Effector memory CD8-positive, alpha-beta T cell (primary cell): ENCODE results near the gene DNAJC7.

ENCODE experiments used
- ATAC-seq: fragments of 150-1000 bp; cut with Tn5 transposase; replicated peaks from 2 replicates; pipeline ENCODE4 v1.10.0; 2021; ENCODE audit warnings: mild to moderate bottlenecking, moderate library complexity
- DNase-seq, 3 experiments: peaks; one replicate each; pipeline ENCODE4 v3.0.0; 2021
- H3K27ac Mint-ChIP-seq, 2 donors: one replicate each; pipeline ENCODE4 v1.8.0; 2022; ENCODE audit warnings: mild to moderate bottlenecking in 2 of 2, mixed read lengths in 2 of 2, moderate library complexity in 2 of 2
- H3K27me3 Mint-ChIP-seq, 2 donors: one replicate each; pipeline ENCODE4 v1.8.0; 2022; ENCODE audit warnings: mixed read lengths in 2 of 2
- H3K36me3 Mint-ChIP-seq: one replicate; pipeline ENCODE4 v1.8.0; 2022; ENCODE audit warnings: mild to moderate bottlenecking, moderate library complexity, mixed read lengths; ENCODE audit not compliant: insufficient read depth
- H3K4me1 Mint-ChIP-seq, 2 donors: one replicate each; pipeline ENCODE4 v1.8.0; 2022; ENCODE audit warnings: low read depth in 2 of 2, mixed read lengths in 2 of 2
- H3K4me3 Mint-ChIP-seq, 2 donors: one replicate each; pipeline ENCODE4 v1.8.0; 2022; ENCODE audit warnings: mild to moderate bottlenecking in 2 of 2, mixed read lengths in 2 of 2, moderate library complexity in 2 of 2
- H3K9me3 Mint-ChIP-seq, 2 donors: one replicate each; pipeline ENCODE4 v1.8.0; 2022; ENCODE audit warnings: mixed read lengths in 2 of 2

The DNAJC7 gene

GRCh38 chr17:41974031-41974430 is 43.2 kb downstream of the DNAJC7 start:
- Mint-ChIP-seq H3K27me3 (no peaks in the 10 kb centered on the region), H3K9me3 (no peaks in the 10 kb centered on the region), H3K4me1 (peaks cover 4 to 11% of the 10 kb centered on the region in 2 donors), H3K27ac (no peak overlapping the region), H3K4me3 (no peak overlapping the region), H3K36me3 (peaks cover 72% of the 10 kb centered on the region)
- ATAC-seq = no peak
- no peak for DNase-seq

- Mint-ChIP-seq H3K36me3 (peaks cover 69% of the 10 kb centered on the region), H3K27ac (peak overlapping the region in 1 of 2 donors; percentile 76), H3K4me3 (no peak overlapping the region)
These were observed 43.8 kb downstream of the DNAJC7 start for GRCh38 chr17:41973408-41973811.

GRCh38 chr17:41972571-41973407 is 44.5 kb downstream of the DNAJC7 start:
- Mint-ChIP-seq H3K27ac (peak overlapping the region; percentile 76 to 82), H3K4me1 (peaks cover 8 to 17% of the 10 kb centered on the region in 2 donors), H3K36me3 (peaks cover 69% of the 10 kb centered on the region), H3K4me3 (no peak overlapping the region), H3K27me3 (no peaks in the 10 kb centered on the region), H3K9me3 (no peaks in the 10 kb centered on the region)
- DNase-seq (no peak), ATAC-seq (peak; percentile 29)

More at GRCh38 chr17:41973408-41973811, 43.8 kb downstream of the DNAJC7 start:
- H3K27me3 Mint-ChIP-seq = no peaks in the 10 kb centered on the region
- peaks cover 4 to 11% of the 10 kb centered on the region in 2 donors for H3K4me1 Mint-ChIP-seq
- no peaks in the 10 kb centered on the region for H3K9me3 Mint-ChIP-seq
- DNase-seq = no peak
- ATAC-seq = peak; percentile 27

- no peaks in the 10 kb centered on the region for H3K9me3 Mint-ChIP-seq
- DNase-seq (no peak), ATAC-seq (no peak)
- peak overlapping the region; percentile 76 to 82 for H3K27ac Mint-ChIP-seq
- H3K4me3 Mint-ChIP-seq = no peak overlapping the region
- H3K36me3 Mint-ChIP-seq = peaks cover 63% of the 10 kb centered on the region
- H3K27me3 Mint-ChIP-seq = no peaks in the 10 kb centered on the region
- H3K4me1 Mint-ChIP-seq = peaks cover 11 to 19% of the 10 kb centered on the region in 2 donors
These were observed 45.3 kb downstream of the DNAJC7 start for GRCh38 chr17:41971721-41972523.

GRCh38 chr17:41970901-41971331 is 46.3 kb downstream of the DNAJC7 start:
- Mint-ChIP-seq H3K27ac (peak overlapping the region in 1 of 2 donors; percentile 12), H3K27me3 (no peaks in the 10 kb centered on the region), H3K4me1 (peaks cover 11 to 19% of the 10 kb centered on the region in 2 donors), H3K36me3 (peaks cover 60% of the 10 kb centered on the region), H3K9me3 (no peaks in the 10 kb centered on the region), H3K4me3 (no peak overlapping the region)
- no peak for ATAC-seq
- no peak for DNase-seq

- H3K4me1 Mint-ChIP-seq = peaks cover 22 to 29% of the 10 kb centered on the region in 2 donors
- peaks cover 48% of the 10 kb centered on the region for H3K36me3 Mint-ChIP-seq
- DNase-seq (no peak), ATAC-seq (no peak)
- no peaks in the 10 kb centered on the region for H3K9me3 Mint-ChIP-seq
- H3K27me3 Mint-ChIP-seq = no peaks in the 10 kb centered on the region
- H3K4me3 Mint-ChIP-seq = peak overlapping the region in 1 of 2 donors; percentile 24
- no peak overlapping the region for H3K27ac Mint-ChIP-seq
These were observed 48.6 kb downstream of the DNAJC7 start for GRCh38 chr17:41968676-41969075.

- DNase-seq (no peak), ATAC-seq (no peak)
- Mint-ChIP-seq H3K9me3 (no peaks in the 10 kb centered on the region), H3K27me3 (no peaks in the 10 kb centered on the region), H3K4me3 (peak overlapping the region; percentile 85 to 86), H3K4me1 (peaks cover 22 to 29% of the 10 kb centered on the region in 2 donors), H3K36me3 (peaks cover 42% of the 10 kb centered on the region), H3K27ac (no peak overlapping the region)
These were observed 49.2 kb downstream of the DNAJC7 start for GRCh38 chr17:41967921-41968578.

DNA sequence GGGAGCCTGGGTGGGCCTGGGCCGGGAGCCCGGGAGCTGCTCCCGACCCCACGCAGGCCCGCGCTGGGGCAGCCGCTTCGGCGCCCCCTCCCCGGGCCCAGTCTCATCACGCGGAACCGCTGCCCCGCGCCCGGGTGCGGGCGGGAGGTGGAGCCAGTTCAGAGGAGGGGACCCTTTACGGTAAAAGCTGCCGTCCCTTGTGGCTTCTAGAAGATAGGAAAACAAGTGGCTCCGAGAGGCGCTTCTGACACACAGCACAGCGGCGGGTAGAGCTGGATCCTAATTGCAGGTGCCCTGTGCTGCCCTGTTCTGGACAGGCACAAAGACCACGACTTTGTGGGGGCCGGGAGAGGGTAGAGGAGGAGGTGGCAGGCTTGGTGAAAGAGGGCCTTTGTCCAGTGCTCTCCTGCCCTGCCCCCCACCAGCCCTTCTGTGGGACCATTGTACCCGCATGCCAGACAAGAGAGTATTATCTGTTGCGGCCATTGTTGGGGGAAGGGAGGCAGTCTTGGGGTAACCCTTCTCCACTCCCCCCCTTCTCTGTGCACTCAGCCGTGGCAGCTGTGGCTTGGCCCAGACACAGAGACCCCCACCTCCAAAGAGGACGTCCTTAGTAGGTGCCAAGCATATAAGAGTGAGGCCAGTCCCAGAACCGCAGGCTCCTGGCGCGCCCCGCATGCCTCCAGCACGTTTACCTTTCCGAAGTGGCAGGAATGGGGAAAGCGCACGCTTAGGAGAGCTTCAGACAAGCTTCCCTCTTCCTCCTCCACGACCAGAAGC is 49.9 kb downstream of the DNAJC7 start:
- Mint-ChIP-seq H3K4me1 (peaks cover 22 to 25% of the 10 kb centered on the region in 2 donors), H3K27ac (peak overlapping the region; percentile 29 to 58), H3K9me3 (no peaks in the 10 kb centered on the region), H3K4me3 (peak overlapping the region; percentile 85 to 86), H3K27me3 (no peaks in the 10 kb centered on the region), H3K36me3 (peaks cover 39% of the 10 kb centered on the region)
- ATAC-seq = peak; percentile 9
- DNase-seq = peak in 2 of 3 experiments; percentile 17 to 27

- Mint-ChIP-seq H3K4me3 (peak within 1 kb of the TSS; percentile 85 to 86), H3K4me1 (peaks cover 22 to 23% of the 10 kb centered on the region in 2 donors), H3K27me3 (no peaks in the 10 kb centered on the region), H3K27ac (peak within 1 kb of the TSS; percentile 73 to 88), H3K36me3 (peaks cover 35% of the 10 kb centered on the region), H3K9me3 (no peaks in the 10 kb centered on the region)
- DNase-seq = peak; percentile 84 to 87 (median 86)
- ATAC-seq = peak; percentile 84
These were observed 50.6 kb downstream of the DNAJC7 start, which contains the start of gene CNP for GRCh38 chr17:41966463-41967140. TSS of gene CNP (plus strand) at chr17:41966795. CDS start at chr17:41966885, 90 bp downstream.

DNA sequence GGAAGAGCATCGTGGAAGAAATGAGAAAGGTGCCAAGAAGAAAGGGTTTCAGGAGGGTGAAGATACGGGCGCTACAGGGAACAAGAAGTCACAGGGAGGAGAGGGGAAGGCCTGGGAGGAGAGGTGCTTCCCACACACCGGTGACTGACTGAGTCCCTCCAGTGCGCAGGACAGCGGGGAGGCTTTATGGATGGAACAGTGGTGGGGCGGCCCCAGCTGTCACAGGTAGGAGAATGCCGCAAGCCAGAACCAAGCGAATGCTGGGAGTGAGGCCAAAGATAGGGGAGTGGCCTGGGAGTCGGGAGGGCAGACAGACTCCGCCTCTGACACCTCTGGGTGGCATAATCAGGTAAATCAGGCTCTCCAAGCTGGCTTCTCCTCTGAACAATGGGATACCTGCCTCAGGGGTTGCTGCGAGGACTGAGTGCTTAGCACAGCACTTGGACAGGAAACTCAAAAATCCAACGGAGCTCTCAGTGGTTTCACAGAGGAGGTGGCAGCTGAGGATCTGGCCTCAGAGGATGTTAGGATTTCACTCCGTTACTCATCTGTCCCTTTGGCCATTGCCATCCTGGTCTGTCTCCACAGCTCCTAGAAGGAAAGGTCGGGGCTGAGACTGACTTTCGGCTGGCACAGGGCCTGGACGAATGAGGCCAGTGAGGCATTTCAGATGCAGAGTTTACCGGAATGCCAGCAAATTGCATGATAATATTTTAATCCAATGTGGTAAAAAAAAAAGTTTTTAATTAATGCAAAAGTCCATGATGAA is 51.4 kb downstream of the DNAJC7 start:
- Mint-ChIP-seq H3K4me1 (peaks cover 19 to 20% of the 10 kb centered on the region in 2 donors), H3K27me3 (no peaks in the 10 kb centered on the region), H3K4me3 (peak overlapping the region; percentile 85 to 86), H3K27ac (peak overlapping the region; percentile 73 to 88), H3K36me3 (peaks cover 28% of the 10 kb centered on the region), H3K9me3 (no peaks in the 10 kb centered on the region)
- DNase-seq = peak; percentile 41 to 47 (median 45)
- ATAC-seq = peak; percentile 48

GRCh38 chr17:41962768-41963434 is 54.3 kb downstream of the DNAJC7 start:
- H3K9me3 Mint-ChIP-seq = no peaks in the 10 kb centered on the region
- no peak overlapping the region for H3K4me3 Mint-ChIP-seq
- no peak overlapping the region for H3K27ac Mint-ChIP-seq
- peaks cover 17% of the 10 kb centered on the region for H3K36me3 Mint-ChIP-seq
- ATAC-seq (peak; percentile 16), DNase-seq (peak; percentile 58 to 67 (median 63))
- peaks cover 0 to 2% of the 10 kb centered on the region in 2 donors for H3K27me3 Mint-ChIP-seq
- peaks cover 13 to 14% of the 10 kb centered on the region in 2 donors for H3K4me1 Mint-ChIP-seq
